Trophoblast cell (in vitro differentiated cells and primary cell): ENCODE results near the gene COL23A1.

ENCODE experiments used
- DNase-seq, 2 donors: peaks; one replicate each; pipeline ENCODE4 v3.0.0-alpha.2; 2016
- H2AFZ ChIP-seq: 2 replicates; pipeline ENCODE4 v1.6.1; 2013; ENCODE audit warnings: low read length, moderate library complexity, mild to moderate bottlenecking; ENCODE audit not compliant: insufficient read depth, poor library complexity
- H2AK5ac ChIP-seq: 2 replicates; pipeline ENCODE4 v1.6.1; 2013; ENCODE audit warnings: mild to moderate bottlenecking, low read length
- H2BK120ac ChIP-seq: 2 replicates; pipeline ENCODE4 v1.6.1; 2013; ENCODE audit warnings: low read length, mild to moderate bottlenecking, moderate library complexity; ENCODE audit not compliant: insufficient read depth, poor library complexity
- H2BK12ac ChIP-seq: 2 replicates; pipeline ENCODE4 v1.6.1; 2013; ENCODE audit warnings: mild to moderate bottlenecking, low read length, moderate library complexity
- H2BK5ac ChIP-seq: 2 replicates; pipeline ENCODE4 v1.6.1; 2013; ENCODE audit warnings: low read length, low read depth, moderate library complexity, mild to moderate bottlenecking; ENCODE audit not compliant: poor library complexity
- H3K14ac ChIP-seq: 2 replicates; pipeline ENCODE4 v1.6.1; 2013; ENCODE audit warnings: mild to moderate bottlenecking, low read length
- H3K18ac ChIP-seq: 2 replicates; pipeline ENCODE4 v1.6.1; 2013; ENCODE audit warnings: mild to moderate bottlenecking, low read length
- H3K23ac ChIP-seq: 2 replicates; pipeline ENCODE4 v1.6.1; 2013; ENCODE audit warnings: low read length
- H3K27ac ChIP-seq: 2 replicates; pipeline ENCODE4 v1.5.1; 2013; ENCODE audit warnings: low read depth, mild to moderate bottlenecking, inconsistent platforms, low read length, moderate library complexity
- H3K27me3 ChIP-seq: 2 replicates; pipeline ENCODE4 v1.6.1; 2013; ENCODE audit warnings: inconsistent platforms, mild to moderate bottlenecking, low read length, moderate library complexity; ENCODE audit not compliant: insufficient read depth
- H3K36me3 ChIP-seq, 2 experiments: 1 replicate in 1 of 2; 2 replicates in 1 of 2; pipeline ENCODE4 v1.6.1; 2013; ENCODE audit warnings: low read length in 2 of 2, mild to moderate bottlenecking in 2 of 2, moderate library complexity in 1 of 2; ENCODE audit not compliant: insufficient read depth in 2 of 2, control insufficient read depth in 1 of 2
- H3K4ac ChIP-seq: 2 replicates; pipeline ENCODE4 v1.6.1; 2013; ENCODE audit warnings: low read depth, mild to moderate bottlenecking, low read length, moderate library complexity
- H3K4me1 ChIP-seq, 2 experiments: 1 replicate in 1 of 2; 2 replicates in 1 of 2; pipeline ENCODE4 v1.6.1; 2013; ENCODE audit warnings: low read length in 2 of 2, mild to moderate bottlenecking in 2 of 2, moderate library complexity in 1 of 2; ENCODE audit not compliant: insufficient read depth in 2 of 2, control insufficient read depth in 1 of 2
- H3K4me2 ChIP-seq: 2 replicates; pipeline ENCODE4 v1.6.1; 2013; ENCODE audit warnings: inconsistent platforms, mild to moderate bottlenecking, low read length, moderate library complexity
- H3K4me3 ChIP-seq: 2 replicates; pipeline ENCODE4 v1.5.1; 2013; ENCODE audit warnings: mild to moderate bottlenecking, low read depth, low read length, inconsistent platforms
- H3K79me1 ChIP-seq: one replicate; pipeline ENCODE4 v1.6.1; 2013; ENCODE audit warnings: low read length
- H3K79me2 ChIP-seq: 2 replicates; pipeline ENCODE4 v1.6.1; 2013; ENCODE audit warnings: low read length, mild to moderate bottlenecking; ENCODE audit not compliant: control insufficient read depth, insufficient read depth, poor library complexity
- H3K9ac ChIP-seq: 2 replicates; pipeline ENCODE4 v1.6.1; 2013; ENCODE audit warnings: mild to moderate bottlenecking, low read length
- H3K9me3 ChIP-seq: 2 replicates; pipeline ENCODE4 v1.6.1; 2013; ENCODE audit warnings: low read depth, mild to moderate bottlenecking, control low read depth, inconsistent platforms, low read length; ENCODE audit not compliant: insufficient read depth
- H4K12ac ChIP-seq: 2 replicates; pipeline ENCODE4 v1.6.1; 2013; ENCODE audit warnings: low read depth, mild to moderate bottlenecking, low read length, moderate library complexity
- H4K8ac ChIP-seq: 2 replicates; pipeline ENCODE4 v1.6.1; 2013; ENCODE audit warnings: low read depth, mild to moderate bottlenecking, low read length, moderate library complexity
- H4K91ac ChIP-seq: one replicate; pipeline ENCODE4 v1.6.1; 2013; ENCODE audit warnings: low read depth, mild to moderate bottlenecking, low read length, moderate library complexity
- WGBS: extraction: QIAGEN DNeasy Blood & Tissue Kit; methylation state at CpG from one replicate; pipeline ENCODE4 v1.1.7; 2013; ENCODE audit warnings: missing lambda C conversion rate; ENCODE audit not compliant: insufficient read length, insufficient coverage; ENCODE audit errors: extremely low coverage; 5-methylcytosine and 5-hydroxymethylcytosine counted together

The COL23A1 gene

GRCh38 chr5:178577376-178577839 lies 12.8 kb downstream of the COL23A1 start:
- H3K4me3 ChIP-seq, result no peak overlapping the region
- H4K12ac ChIP-seq, result no peak overlapping the region
- H2BK120ac ChIP-seq, result no peak overlapping the region
- H2AFZ ChIP-seq, result peak overlapping the region; percentile 15
- H3K27me3 ChIP-seq, result peaks cover 11% of the 10 kb centered on the region
- no peak overlapping the region for H3K14ac ChIP-seq
- no peak for DNase-seq
- no peak overlapping the region for H3K23ac ChIP-seq
- H3K18ac ChIP-seq, result no peak overlapping the region
- no peak overlapping the region for H3K4ac ChIP-seq
- no peak overlapping the region for H4K91ac ChIP-seq
- H3K4me1 ChIP-seq, result peaks cover 8 to 10% of the 10 kb centered on the region in 2 experiments
- no peaks in the 10 kb centered on the region for H3K79me1 ChIP-seq
- no peaks in the 10 kb centered on the region for H3K79me2 ChIP-seq
- no peak overlapping the region for H2AK5ac ChIP-seq
- no peak overlapping the region for H3K9ac ChIP-seq
- H4K8ac ChIP-seq, result no peak overlapping the region
- no peak overlapping the region for H2BK12ac ChIP-seq
- no peaks in the 10 kb centered on the region for H3K36me3 ChIP-seq
- peak overlapping the region; percentile 91 for H3K4me2 ChIP-seq
- no peak overlapping the region for H3K27ac ChIP-seq
- no CpG with 5 or more reads among the region's 31 CpGs for WGBS
- peaks cover 6% of the 10 kb centered on the region for H3K9me3 ChIP-seq
- H2BK5ac ChIP-seq, result no peak overlapping the region

- H3K79me1 ChIP-seq, result no peaks in the 10 kb centered on the region
- H2BK5ac ChIP-seq, result no peak overlapping the region
- no peak overlapping the region for H3K14ac ChIP-seq
- H3K27ac ChIP-seq, result no peak overlapping the region
- no peak overlapping the region for H2AK5ac ChIP-seq
- H2AFZ ChIP-seq, result peak overlapping the region; percentile 15
- H3K27me3 ChIP-seq, result peaks cover 11% of the 10 kb centered on the region
- DNase-seq, result peak in 1 of 2 donors; percentile 10
- peaks cover 6% of the 10 kb centered on the region for H3K9me3 ChIP-seq
- no peaks in the 10 kb centered on the region for H3K79me2 ChIP-seq
- H3K23ac ChIP-seq, result no peak overlapping the region
- H3K4me2 ChIP-seq, result peak overlapping the region; percentile 91
- no peak overlapping the region for H3K18ac ChIP-seq
- peak overlapping the region; percentile 58 for H4K8ac ChIP-seq
- peak overlapping the region; percentile 51 for H3K4me3 ChIP-seq
- WGBS, result no CpG with 5 or more reads among the region's 92 CpGs
- H2BK12ac ChIP-seq, result no peak overlapping the region
- peak overlapping the region; percentile 24 for H4K12ac ChIP-seq
- H3K36me3 ChIP-seq, result no peaks in the 10 kb centered on the region
- no peak overlapping the region for H2BK120ac ChIP-seq
- H3K9ac ChIP-seq, result no peak overlapping the region
- H4K91ac ChIP-seq, result no peak overlapping the region
- no peak overlapping the region for H3K4ac ChIP-seq
- peaks cover 8 to 10% of the 10 kb centered on the region in 2 experiments for H3K4me1 ChIP-seq
These were observed 13.4 kb downstream of the COL23A1 start for GRCh38 chr5:178576591-178577351.

- Histone ChIP-seq H4K8ac (no peak overlapping the region), H3K79me2 (no peaks in the 10 kb centered on the region), H3K27ac (no peak overlapping the region), H2BK5ac (no peak overlapping the region), H3K9me3 (peaks cover 6% of the 10 kb centered on the region), H4K91ac (no peak overlapping the region), H3K79me1 (no peaks in the 10 kb centered on the region), H3K4me1 (peaks cover 8 to 10% of the 10 kb centered on the region in 2 experiments), H4K12ac (no peak overlapping the region), H3K4ac (no peak overlapping the region), H3K36me3 (no peaks in the 10 kb centered on the region), H3K4me2 (no peak overlapping the region), H3K18ac (no peak overlapping the region), H3K9ac (no peak overlapping the region), H3K23ac (no peak overlapping the region), H3K27me3 (peaks cover 11% of the 10 kb centered on the region), H3K4me3 (no peak overlapping the region), H2AFZ (no peak overlapping the region), H2BK12ac (no peak overlapping the region), H3K14ac (no peak overlapping the region), H2BK120ac (no peak overlapping the region), H2AK5ac (no peak overlapping the region)
- no CpG with 5 or more reads among the region's 7 CpGs for WGBS
- no peak for DNase-seq
These were observed 17.0 kb downstream of the COL23A1 start for GRCh38 chr5:178573216-178573615.

GRCh38 chr5:178572617-178573016 lies 17.6 kb downstream of the COL23A1 start:
- peaks cover 8 to 10% of the 10 kb centered on the region in 2 experiments for H3K4me1 ChIP-seq
- H3K79me1 ChIP-seq, result no peaks in the 10 kb centered on the region
- peaks cover 11% of the 10 kb centered on the region for H3K27me3 ChIP-seq
- no peak overlapping the region for H3K14ac ChIP-seq
- no peak overlapping the region for H3K23ac ChIP-seq
- H2BK12ac ChIP-seq, result no peak overlapping the region
- no peak overlapping the region for H4K8ac ChIP-seq
- H2BK5ac ChIP-seq, result no peak overlapping the region
- H3K18ac ChIP-seq, result no peak overlapping the region
- H3K4ac ChIP-seq, result no peak overlapping the region
- no peak overlapping the region for H3K9ac ChIP-seq
- H3K27ac ChIP-seq, result no peak overlapping the region
- H3K4me2 ChIP-seq, result no peak overlapping the region
- DNase-seq, result no peak
- no peak overlapping the region for H2AK5ac ChIP-seq
- no peak overlapping the region for H4K12ac ChIP-seq
- H3K79me2 ChIP-seq, result no peaks in the 10 kb centered on the region
- H2AFZ ChIP-seq, result no peak overlapping the region
- no peak overlapping the region for H3K4me3 ChIP-seq
- no peak overlapping the region for H2BK120ac ChIP-seq
- no peaks in the 10 kb centered on the region for H3K36me3 ChIP-seq
- H3K9me3 ChIP-seq, result peaks cover 2% of the 10 kb centered on the region
- H4K91ac ChIP-seq, result no peak overlapping the region
- WGBS, result no CpG with 5 or more reads among the region's 4 CpGs
